NCI-H345 treated with DMSO at 0.1 percent for 48 hours (cell line): ENCODE measurements around the gene ZNF536.
"Not testable (repeated sequence)": the region's sequence is repeated elsewhere in the genome, so short reads cannot be mapped to it uniquely, and the experiment has no call there.

Experiments used
- DNase-seq: peaks from one replicate; lab custom pipeline; 2025; ENCODE audit not compliant: unreplicated experiment; lab: John Stamatoyannopoulos, UW

Gene ZNF536

GRCh38 chr19:30408734-30409301 is 36.6 kb downstream of the ZNF536 start:
- no peak for DNase-seq

DNA sequence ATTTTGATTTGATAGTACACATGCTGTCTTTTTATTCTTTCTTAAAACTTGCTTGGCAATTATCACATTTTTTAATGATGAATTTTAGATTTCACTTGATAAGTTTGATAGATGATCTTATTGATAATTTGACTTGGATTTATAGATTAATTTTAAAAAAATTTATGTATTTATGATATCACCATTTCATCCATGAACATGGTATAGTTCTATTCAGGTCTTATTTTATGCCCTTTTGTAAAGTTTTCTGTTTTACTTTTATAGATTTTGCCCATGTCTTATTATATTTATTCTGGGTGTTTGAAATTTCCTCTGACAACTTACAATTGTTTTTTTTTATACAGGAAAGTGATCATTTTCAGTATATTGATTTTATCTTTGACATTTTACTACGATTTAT is 39.5 kb downstream of the ZNF536 start:
- DNase-seq: no peak

- no peak for DNase-seq
Measured at GRCh38 chr19:30416375-30416774, 44.2 kb downstream of the ZNF536 start.

DNA sequence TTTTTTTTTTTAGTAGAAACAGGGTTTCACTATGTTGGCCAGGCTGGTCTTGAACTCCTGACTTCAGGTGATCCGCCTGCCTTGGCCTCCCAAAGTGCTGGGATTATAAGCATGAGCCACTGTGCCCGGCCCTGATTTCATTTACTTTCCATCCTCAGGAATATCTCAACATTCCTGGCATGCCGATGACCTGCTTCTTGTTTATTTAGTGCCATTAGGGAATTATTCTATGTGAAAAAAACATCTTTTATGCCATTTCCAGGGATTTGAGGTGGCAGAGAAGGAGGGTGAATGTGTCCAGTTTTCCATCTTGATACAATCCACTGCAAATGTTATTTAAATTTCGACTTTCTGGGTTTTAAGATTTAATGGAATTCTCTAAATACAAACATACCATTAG is 45.0 kb downstream of the ZNF536 start:
- DNase-seq: not testable (repeated sequence)

DNA sequence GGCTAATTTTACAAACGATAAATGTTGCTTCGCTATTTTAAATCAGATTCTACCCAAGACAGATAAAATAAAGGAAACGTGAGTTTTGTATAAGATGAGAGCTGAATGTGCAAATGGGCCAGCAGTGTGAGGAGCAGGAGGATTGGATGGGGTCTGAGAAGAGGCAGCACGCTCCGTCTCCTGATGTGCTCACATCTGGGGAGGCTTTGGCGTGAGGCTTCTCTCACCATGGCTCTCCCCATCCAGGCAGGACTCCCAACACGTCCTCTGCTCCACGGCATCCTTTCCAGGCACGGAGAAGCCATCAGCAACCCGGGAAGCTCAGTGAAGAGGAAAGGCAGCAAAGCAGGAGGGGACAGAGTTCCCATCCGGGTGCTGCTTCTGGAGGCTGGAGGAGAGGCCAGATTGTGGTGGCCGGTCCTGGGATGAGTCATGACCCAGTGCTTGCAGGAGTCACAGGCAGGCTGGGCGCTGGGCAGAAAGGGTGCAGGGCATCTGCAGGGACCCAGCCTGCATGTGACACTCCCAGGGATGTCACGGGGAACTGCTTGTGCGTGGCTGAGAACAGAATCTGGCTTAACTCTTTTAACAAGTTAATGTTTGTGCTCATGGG is 47.5 kb downstream of the ZNF536 start:
- DNase-seq: no peak

GRCh38 chr19:30420316-30420715 is 48.1 kb downstream of the ZNF536 start:
- no peak for DNase-seq

DNA sequence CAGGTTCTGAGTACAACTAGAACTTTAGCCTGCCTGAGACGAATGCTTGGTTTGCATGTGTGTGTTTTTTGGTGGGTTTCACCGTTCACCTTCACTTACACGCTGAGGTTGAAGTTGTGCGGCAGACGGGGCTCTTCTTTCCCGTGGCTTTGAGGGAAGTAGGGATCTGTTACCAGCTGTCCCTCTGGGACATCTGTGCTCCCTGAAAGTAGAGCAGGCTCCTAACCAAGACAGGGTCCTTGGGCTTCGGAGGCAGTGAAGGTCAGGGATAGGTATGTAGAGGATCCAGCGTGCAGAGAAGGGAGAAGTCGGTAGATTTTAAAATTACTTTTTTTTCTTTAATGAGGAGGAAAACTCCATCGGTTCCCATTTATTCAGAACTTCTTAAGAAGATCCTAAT is 48.7 kb downstream of the ZNF536 start:
- DNase-seq: no peak

DNA sequence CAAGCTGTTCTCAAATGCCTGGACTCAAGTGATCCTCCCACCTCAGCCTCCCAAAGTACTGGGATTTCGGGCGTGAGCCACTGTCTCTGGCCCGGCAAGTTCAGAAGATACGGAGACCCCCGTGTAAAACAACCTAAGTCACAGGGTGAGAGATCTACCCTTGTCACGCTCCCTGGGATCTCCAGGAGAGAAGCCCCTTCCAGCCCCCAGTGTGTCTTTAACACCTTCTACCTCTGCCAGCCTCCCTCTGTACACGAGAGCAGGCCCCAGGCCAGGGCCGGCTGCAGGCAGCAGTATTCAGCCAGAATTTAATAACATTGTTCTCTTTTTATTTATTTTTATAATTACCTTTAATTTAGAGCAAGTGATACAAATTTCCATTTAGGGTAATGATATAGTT is 49.4 kb downstream of the ZNF536 start:
- DNase-seq: no peak

GRCh38 chr19:30423481-30423880 is 51.3 kb downstream of the ZNF536 start:
- DNase-seq: no peak

- DNase-seq: no peak
Measured at GRCh38 chr19:30425885-30426838, 54.0 kb downstream of the ZNF536 start.

- no peak for DNase-seq
Measured at GRCh38 chr19:30426864-30427263, 54.7 kb downstream of the ZNF536 start.

GRCh38 chr19:30428092-30428680 is 56.0 kb downstream of the ZNF536 start:
- no peak for DNase-seq

DNA sequence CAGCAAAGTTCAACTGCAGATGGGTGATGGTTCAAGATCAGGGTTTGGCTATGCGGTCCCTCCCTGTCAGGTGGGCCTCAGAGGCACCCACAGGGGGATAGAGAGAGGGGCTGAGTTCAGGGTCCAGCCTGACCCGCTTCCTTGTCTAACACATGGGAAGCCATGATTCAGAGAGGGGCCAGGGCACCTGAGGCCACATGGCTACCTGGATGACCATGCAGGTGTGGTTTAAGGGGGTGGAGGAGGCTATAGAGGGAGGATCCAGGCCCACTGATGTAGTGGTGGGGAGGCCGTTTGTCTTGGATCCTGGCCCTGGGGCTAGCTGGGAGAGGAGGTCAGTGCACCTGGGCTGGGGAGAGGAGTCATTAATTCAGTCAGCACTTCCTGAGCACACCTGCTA is 56.7 kb downstream of the ZNF536 start:
- DNase-seq: no peak

GRCh38 chr19:30430206-30430734 is 58.1 kb downstream of the ZNF536 start:
- no peak for DNase-seq

DNA sequence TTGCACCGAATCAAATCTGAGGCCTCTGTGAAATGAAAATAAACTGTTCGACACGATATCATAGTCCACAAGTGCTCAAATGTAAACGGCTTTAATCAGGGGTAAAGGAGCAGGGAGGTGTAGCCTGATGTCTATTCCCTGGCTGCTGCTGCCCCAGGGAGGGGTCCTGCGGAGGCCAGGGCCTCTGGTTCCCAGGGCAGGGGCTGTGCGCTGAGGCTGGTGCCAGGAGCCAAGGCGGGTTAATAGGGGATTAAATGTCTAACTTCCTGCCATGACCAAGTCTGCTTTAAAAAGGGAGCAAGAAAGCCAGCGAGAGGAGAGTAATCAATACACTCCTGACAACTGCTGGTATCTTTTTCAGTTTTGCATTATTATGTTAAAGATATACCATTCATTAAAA is 59.4 kb downstream of the ZNF536 start:
- no peak for DNase-seq

GRCh38 chr19:30434797-30435594 is 62.8 kb downstream of the ZNF536 start:
- no peak for DNase-seq

- DNase-seq: no peak
Measured at GRCh38 chr19:30437869-30438268, 65.7 kb downstream of the ZNF536 start.

DNA sequence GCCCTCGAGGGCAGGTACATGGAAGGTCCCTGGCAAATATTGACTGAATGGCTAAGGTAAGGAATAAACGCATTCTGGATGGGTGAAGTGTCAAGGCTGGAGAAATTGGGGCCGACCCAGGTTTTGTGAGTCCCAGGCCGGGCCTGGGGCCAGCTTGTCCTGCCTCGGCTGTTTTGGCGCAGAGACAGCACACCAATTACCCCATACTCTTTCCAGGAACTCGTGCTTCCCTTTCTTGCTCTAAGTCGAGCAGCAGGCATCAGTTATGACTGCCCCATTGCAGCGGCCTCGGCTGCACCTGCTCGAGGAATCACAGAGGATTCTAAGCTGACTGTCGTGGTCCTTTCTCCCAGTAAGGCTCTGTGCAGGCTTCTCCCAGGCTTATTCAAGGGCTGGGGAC is 67.1 kb downstream of the ZNF536 start:
- no peak for DNase-seq

GRCh38 chr19:30441011-30441410 is 68.8 kb downstream of the ZNF536 start:
- DNase-seq: no peak

GRCh38 chr19:30442674-30443073 is 70.5 kb downstream of the ZNF536 start:
- DNase-seq: no peak
